Measurements from ENCODE around the gene TGFBRAP1.

Gene TGFBRAP1

GRCh38 chr2:105309147-105309545 is 20.4 kb downstream of the TGFBRAP1 start:
- no peak for DNase-seq

DNA sequence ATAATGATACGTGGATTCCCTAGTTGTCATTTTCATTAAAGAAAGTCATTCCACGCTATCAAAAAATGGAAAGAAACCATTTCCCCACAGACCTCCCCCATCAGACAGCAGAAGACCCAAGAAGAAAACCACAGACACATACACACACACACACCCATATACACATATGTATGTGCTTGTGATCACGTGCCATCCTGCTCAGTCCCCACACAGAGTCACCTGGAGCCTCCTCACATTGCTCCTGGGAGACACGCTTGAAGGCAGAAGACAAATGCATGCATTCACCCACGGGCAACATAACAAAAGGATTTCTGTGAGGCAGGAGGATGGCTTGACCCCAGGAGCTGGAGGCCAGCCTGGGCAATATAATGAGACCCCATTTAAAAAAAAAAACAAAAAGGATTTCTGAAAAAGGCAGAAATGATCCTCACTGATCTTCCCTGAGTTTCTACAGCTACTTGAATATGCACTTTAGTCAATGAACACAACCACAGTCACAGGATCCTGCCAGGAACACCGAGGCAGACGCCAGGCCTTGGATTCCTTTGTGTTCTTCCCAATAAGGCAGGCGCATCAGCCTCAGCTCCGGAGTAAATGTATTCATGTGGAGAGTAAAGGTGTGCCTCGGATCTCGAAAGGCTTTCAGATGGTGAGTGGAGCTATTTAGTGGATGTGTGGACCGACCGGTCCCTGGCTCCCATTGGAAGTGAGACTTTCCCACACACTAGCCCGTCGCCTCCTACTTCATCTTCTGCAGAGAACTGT is 21.0 kb downstream of the TGFBRAP1 start:
- no peak for DNase-seq

- DNase-seq, result no peak
Measured at GRCh38 chr2:105307962-105308361, 21.6 kb downstream of the TGFBRAP1 start.

DNA sequence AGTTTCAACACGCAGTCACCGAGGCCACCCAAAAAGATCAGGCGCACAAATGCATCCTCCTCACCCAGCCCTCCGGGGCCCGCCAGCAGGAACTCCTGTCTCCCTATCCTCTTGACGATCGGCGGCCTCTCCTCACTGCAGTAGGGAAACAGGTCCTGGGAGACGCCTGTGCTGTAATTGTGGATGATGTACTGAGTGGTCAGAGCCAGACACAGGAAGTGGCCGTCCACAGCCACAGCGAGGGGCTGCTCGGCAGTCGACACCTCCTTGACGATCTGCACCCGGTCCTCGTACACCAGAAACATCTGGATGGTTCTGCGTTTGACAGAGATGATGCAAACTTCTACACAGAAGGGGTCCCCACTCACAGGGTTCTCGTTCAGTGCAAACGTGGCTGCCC is 22.0 kb downstream of the TGFBRAP1 start:
- no peak for DNase-seq

GRCh38 chr2:105307146-105307545 is 22.4 kb downstream of the TGFBRAP1 start:
- DNase-seq, result no peak

DNA sequence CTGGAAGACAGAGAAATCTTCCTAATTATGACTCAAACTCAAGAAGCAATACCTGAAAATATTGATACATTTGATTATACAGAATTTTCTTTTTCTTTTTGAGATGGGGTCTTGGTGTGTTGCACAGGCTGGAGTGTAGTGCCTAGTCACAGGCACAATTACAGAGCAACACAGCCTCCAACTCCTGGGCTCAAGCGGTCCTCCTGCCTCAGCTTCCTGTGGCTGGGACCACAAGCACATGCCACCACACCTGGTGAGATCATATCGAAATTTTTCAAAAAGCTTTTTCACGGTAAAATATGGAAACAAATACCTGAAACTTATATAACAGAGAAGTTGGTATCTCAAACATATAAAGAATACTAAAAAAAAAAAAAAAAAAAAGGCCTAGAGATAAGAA is 27.9 kb downstream of the TGFBRAP1 start:
- DNase-seq, result no peak

DNA sequence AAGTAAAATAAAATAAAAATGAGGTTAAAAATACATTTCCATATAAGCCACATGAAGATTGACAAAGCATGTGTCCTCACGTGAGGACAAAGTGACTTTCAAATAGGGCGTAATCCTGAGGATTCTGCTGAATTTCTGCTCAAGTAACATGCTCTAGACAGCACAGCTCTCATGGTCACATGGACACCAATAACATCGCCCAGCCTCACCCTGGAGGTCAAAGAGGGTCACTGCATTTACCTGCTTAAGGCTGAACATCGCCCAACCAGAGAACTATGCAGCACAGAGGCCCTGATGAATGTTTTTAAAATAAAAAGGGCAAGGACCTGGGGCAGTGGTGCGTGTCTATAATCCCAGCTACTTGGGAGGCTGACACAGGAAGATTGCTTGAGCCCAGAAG is 30.2 kb downstream of the TGFBRAP1 start:
- no peak for DNase-seq

- DNase-seq, result no peak
Measured at GRCh38 chr2:105298017-105298416, 31.5 kb downstream of the TGFBRAP1 start.

GRCh38 chr2:105297216-105297615 is 32.3 kb downstream of the TGFBRAP1 start:
- DNase-seq, result no peak

DNA sequence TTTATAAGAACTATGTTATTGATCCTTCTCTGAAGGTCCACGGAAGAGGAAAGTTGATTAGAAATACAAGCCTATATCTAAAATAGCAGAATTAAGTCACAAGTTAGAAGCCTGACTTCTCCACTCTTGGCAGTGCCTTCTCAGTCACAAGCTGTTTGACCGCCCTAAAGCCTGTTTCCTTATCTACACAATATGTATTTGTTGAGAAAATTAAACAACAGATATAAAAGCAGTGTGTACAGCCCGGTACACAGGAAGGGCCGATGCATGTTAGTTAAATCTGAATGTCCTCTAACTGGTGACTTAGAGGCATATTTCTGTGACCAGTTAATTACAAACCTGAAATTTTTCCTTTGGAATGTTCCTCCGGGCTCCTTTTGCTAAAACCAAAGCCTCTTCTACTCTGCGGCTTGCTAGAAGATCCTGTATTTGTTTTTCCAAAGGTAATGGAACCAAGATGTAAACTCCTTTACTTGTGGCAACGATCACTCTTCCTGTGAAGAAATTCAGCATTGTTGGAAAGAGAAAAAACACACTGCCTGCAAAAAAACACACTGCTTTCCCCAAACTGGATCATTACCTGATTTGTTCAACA is 33.4 kb downstream of the TGFBRAP1 start:
- DNase-seq, result no peak

GRCh38 chr2:105294844-105295481 is 34.6 kb downstream of the TGFBRAP1 start:
- DNase-seq, result peak; percentile 39

GRCh38 chr2:105294046-105294445 is 35.5 kb downstream of the TGFBRAP1 start:
- no peak for DNase-seq

- no peak for DNase-seq
Measured at GRCh38 chr2:105291981-105292380, 37.6 kb downstream of the TGFBRAP1 start.

DNA sequence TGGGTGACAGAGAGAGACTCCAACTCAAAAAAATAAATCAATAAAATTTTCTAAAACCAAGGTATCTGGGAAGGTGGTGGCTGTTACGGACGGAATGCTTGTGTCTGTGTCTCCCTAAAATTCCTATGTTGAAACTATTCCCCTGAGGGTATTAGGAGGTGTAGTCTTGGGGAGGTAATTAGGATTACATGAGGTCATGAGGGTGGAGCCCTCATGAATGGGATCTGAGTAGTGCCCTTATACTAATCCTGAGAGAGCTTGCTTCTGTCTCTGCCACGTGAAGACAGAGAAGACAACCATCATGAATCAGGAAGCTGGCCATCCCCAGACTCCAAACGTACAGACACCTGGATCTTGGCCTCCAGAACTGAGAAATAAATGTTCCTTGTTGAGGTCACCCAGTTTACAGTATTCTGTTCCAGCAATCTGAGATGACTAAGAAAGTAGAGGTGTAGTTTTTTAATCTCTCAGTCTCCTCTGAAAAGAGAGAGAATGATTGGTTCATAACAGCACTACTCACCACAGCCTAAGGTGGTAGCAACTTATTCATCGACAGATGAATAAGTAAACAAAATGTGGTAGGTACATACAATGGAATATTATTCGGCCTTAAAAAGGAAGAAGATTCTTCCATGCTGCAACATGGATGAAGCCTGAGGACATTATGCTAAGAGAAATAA is 38.4 kb downstream of the TGFBRAP1 start:
- no peak for DNase-seq

- no peak for DNase-seq
Measured at GRCh38 chr2:105288133-105288532, 41.4 kb downstream of the TGFBRAP1 start.

DNA sequence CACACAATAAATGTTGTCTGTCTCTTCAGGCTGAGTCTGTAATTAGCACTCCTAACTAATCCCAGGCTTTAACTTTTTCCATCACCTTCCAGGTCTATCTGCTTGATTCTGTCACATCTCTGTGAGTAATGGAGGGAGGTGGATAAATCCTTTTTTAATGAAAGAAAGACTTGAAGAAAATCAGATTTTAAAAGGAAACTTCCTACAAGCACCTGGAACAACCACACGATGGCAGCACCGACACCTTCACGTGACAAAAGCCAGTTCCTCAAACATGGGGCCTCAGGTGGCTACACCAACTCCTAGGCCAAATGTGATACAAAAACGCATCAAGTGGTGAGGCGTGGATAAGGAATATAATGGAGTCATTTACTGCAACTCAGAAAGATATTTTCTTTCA is 41.8 kb downstream of the TGFBRAP1 start:
- no peak for DNase-seq

DNA sequence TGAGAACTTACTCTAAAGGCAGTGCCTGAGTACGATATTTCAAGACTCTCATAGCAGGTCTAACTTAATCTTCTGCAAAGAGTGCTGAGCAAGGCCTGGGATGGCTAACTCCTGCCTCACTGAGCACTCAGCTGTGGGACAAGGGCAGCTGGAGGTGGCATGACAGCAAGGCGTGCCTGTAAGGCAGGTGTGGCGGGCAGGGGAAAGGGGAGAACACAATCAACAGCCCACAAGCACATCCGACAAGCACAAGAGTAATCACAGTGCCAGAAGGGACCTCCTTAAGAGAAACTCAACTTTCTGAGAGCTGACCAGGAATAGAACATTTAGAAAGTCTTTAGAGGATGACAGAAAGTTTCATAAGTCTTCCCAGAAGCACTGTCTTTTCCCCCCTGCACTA is 46.0 kb downstream of the TGFBRAP1 start:
- DNase-seq, result no peak

GRCh38 chr2:105280281-105280680 is 49.3 kb downstream of the TGFBRAP1 start:
- no peak for DNase-seq

DNA sequence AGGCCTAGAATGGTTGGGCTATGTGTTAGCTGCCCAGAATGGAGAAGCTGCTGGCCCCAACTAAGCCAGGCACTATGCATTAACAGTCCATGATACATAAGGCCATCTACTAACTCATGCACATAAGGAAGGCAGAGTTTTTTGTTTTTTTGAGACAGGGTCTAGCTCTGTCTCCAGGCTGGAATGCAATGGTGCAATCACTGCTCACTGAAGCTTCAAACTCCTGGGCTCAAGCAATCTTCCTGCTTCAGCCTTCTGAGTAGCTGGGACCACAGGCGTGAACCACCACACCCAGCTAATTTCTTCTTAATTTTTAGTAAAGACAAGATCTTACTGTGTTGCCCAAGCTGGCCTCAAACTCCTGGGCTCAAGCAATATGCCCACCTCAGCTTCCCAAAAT is 50.4 kb downstream of the TGFBRAP1 start:
- DNase-seq, result no peak

- no peak for DNase-seq
Measured at GRCh38 chr2:105278654-105279053, 50.9 kb downstream of the TGFBRAP1 start.

- DNase-seq, result no peak
Measured at GRCh38 chr2:105274046-105274445, 55.5 kb downstream of the TGFBRAP1 start.

GRCh38 chr2:105272176-105272575 is 57.4 kb downstream of the TGFBRAP1 start:
- DNase-seq, result no peak

- no peak for DNase-seq
Measured at GRCh38 chr2:105271393-105272045, 58.0 kb downstream of the TGFBRAP1 start.
